Subcutaneous abdominal adipose tissue (tissue), 5 donors: ENCODE results near the gene SCARB1.

Source experiments
- H3K27ac ChIP-seq: one replicate; pipeline ENCODE4 v1.7.0; 2013; ENCODE audit warnings: low read depth, mild to moderate bottlenecking, inconsistent platforms, low read length, moderate library complexity
- H3K27me3 ChIP-seq, 5 donors: one replicate each; pipeline ENCODE4 v1.7.0; 2013; ENCODE audit warnings: low read length in 5 of 5, inconsistent platforms in 1 of 5; ENCODE audit not compliant: control insufficient read depth in 5 of 5, insufficient read depth in 4 of 5
- H3K36me3 ChIP-seq, 5 donors: one replicate each; pipeline ENCODE4 v1.7.0; 2013; ENCODE audit warnings: low read length in 5 of 5; ENCODE audit not compliant: control insufficient read depth in 5 of 5, insufficient read depth in 5 of 5
- H3K4me1 ChIP-seq, 5 donors: one replicate each; pipeline ENCODE4 v1.7.0; 2013; ENCODE audit warnings: low read length in 5 of 5, mild to moderate bottlenecking in 3 of 5, moderate library complexity in 1 of 5; ENCODE audit not compliant: control insufficient read depth in 5 of 5, insufficient read depth in 5 of 5
- H3K4me3 ChIP-seq, 5 donors: one replicate each; pipeline ENCODE4 v1.7.0; 2013; ENCODE audit warnings: low read length in 5 of 5, low read depth in 1 of 5
- H3K9ac ChIP-seq, 5 donors: one replicate each; pipeline ENCODE4 v1.7.0; 2013; ENCODE audit warnings: low read length in 5 of 5, mild to moderate bottlenecking in 4 of 5, moderate library complexity in 3 of 5
- H3K9me3 ChIP-seq, 5 donors: one replicate each; pipeline ENCODE4 v1.7.0; 2013; ENCODE audit warnings: low read length in 5 of 5; ENCODE audit not compliant: control insufficient read depth in 5 of 5
- donor health status: healthy.
- donor health status: healthy.
- donor health status: healthy.
- donor health status: healthy.
- donor health status: healthy.

SCARB1 gene

DNA sequence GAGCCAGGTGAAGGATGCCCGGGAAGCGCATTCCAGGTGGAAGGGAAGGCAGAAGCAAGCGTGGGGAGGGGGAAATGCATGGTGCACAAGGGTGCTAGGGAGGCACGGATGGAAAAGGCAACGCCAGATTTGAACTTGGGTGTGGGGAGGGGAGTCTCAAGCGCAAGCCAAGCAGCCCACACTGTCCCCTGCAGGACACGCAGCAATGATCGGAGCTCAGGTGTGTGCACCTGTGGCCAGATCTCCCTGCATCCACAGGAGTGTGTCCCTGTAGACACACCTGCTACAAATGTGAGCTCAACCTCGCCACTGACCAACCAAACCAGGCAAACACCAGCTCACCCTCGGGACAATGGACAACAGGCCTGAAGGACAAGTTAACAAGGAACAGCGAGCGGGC, 63.2 kb downstream of the SCARB1 start:
- H3K4me3 ChIP-seq, result no peak overlapping the region
- H3K27me3 ChIP-seq, result no peaks in the 10 kb centered on the region
- H3K9ac ChIP-seq, result no peak overlapping the region
- no peaks in the 10 kb centered on the region for H3K9me3 ChIP-seq
- no peak overlapping the region for H3K27ac ChIP-seq
- H3K36me3 ChIP-seq, result peaks cover 4 to 53% (median 47%) of the 10 kb centered on the region in 5 donors
- peaks cover 4 to 28% (median 22%) of the 10 kb centered on the region in 5 donors for H3K4me1 ChIP-seq

DNA sequence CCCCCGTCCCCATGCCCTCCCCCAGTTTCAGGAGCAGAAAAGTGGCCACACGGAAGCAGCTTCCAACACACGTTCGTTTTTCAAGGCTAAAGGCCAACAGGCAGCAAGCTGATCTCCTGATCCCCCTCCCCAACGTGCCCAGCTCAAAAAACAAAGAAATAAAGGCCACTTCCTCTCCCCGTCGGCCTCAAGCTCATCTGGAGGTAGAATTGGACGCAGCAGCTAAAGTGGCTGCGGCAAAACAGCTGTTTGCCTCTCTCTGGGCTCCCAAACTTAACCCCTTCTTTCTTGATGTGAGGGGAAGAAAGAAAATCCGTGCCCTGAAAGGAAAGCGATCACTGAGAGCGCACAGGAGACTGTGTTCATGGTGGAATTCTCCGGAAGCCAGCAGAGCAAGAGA, 66.3 kb downstream of the SCARB1 start:
- no peaks in the 10 kb centered on the region for H3K9me3 ChIP-seq
- H3K4me3 ChIP-seq, result no peak overlapping the region
- H3K9ac ChIP-seq, result peak overlapping the region in 1 of 5 donors; percentile 35
- H3K36me3 ChIP-seq, result peaks cover 6 to 54% (median 35%) of the 10 kb centered on the region in 5 donors
- peaks cover 2 to 23% (median 8%) of the 10 kb centered on the region in 5 donors for H3K4me1 ChIP-seq
- no peak overlapping the region for H3K27ac ChIP-seq
- no peaks in the 10 kb centered on the region for H3K27me3 ChIP-seq

DNA sequence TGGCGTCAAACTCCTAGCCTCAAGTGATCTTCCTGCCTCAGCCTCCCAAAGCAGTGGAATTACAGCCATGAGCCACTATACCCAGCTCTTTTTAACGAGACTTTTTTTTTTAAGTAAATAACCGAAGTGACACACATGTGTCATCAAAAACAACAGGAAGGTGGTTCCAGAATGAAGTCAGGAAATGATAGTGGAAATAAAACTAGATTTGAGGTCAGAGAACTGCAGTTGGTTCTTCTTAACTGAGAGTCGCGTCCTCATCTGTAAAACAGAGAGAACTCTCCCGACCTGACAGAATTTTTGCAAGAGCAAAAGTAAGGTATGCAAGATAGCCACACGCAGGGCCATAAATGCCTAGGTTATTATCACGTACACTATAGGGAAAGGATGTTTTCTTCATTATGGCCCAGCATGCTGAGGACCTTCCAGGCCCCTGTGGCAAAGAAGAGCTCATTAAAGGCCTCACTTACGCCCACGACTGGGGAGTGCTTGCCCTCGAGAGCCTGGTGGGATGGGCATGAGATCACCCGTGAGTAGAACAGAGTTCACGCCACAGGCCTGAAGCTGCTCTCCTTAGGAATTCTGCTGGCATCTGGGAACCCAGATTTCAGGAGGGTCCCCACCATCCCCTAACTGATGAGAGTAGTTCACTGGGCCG, 67.2 kb downstream of the SCARB1 start:
- H3K4me3 ChIP-seq, result no peak overlapping the region
- H3K36me3 ChIP-seq, result peaks cover 6 to 58% (median 37%) of the 10 kb centered on the region in 5 donors

DNA sequence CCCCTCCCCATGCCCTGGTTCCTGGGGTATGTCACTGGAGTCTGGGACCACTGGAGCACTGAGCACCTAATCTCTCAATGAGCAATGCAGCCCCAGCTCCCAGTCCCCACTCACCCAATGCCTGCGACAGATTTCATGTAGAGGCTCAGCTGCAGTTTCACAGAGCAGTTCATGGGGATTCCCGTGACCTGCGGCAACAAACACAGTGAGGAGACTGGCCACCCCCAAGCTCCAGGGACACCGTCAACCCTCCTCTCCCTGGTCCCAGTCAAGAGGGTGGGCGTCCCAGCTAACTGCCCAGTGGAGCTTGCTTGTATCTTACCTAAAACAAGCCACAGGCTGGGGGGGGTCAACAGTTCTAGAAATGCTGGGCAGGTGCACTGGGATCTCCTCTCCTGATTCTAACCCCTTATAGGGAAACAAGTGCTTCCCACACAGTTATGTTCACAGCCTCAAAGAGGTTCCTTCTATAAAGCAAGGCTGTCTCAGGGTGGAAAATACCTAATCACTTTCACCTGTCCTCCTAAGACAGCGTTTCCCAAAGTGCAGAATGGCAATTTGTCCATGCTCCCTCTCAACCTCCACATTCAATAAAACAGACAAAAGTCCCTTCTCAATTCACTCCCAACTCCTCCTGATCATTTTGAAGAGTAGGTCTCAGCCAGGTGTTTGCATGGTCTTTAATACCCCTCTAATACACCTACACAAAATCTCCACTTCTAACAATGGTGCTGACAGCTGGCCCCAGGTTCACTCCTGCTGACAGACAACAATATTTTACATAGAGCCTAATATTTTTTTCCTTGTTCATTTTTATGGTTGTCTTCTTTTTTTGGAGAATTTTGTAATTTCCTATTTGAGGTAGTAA, 68.3 kb downstream of the SCARB1 start:
- Histone ChIP-seq H3K4me1 (peaks cover 0 to 23% (median 12%) of the 10 kb centered on the region in 5 donors), H3K36me3 (peaks cover 6 to 62% (median 39%) of the 10 kb centered on the region in 5 donors), H3K9ac (no peak overlapping the region), H3K4me3 (no peak overlapping the region), H3K27me3 (no peaks in the 10 kb centered on the region), H3K9me3 (no peaks in the 10 kb centered on the region), H3K27ac (no peak overlapping the region)

More for the DNA sequence above, 67.2 kb downstream of the SCARB1 start:
- H3K4me1 ChIP-seq, result peaks cover 0 to 23% (median 8%) of the 10 kb centered on the region in 5 donors
- H3K9me3 ChIP-seq, result no peaks in the 10 kb centered on the region
- H3K27ac ChIP-seq, result no peak overlapping the region
- H3K27me3 ChIP-seq, result no peaks in the 10 kb centered on the region
- H3K9ac ChIP-seq, result no peak overlapping the region

DNA sequence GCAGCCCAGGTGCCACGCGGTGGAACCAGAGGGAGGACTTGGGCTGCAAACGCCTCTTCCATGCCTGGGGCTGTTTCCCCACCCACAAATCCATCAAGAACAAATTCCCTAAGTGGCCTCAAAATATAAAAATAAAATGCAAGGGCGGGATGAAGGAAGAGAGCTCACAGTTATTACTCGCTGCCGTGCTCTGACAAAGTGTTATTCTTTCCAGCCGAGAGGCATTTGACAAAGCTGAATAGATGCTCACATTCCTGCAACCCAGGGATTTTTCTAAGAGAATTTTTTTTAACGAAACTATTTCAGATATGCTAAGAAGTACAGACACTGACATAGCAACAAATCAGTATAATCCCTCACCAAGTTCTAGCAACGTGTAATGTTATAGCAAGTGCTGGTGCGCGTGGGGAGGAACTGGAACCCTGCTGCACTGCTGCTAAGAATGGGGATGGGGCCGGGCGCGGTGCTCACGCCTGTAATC, 70.7 kb downstream of the SCARB1 start:
- H3K36me3 ChIP-seq, result peaks cover 2 to 60% (median 35%) of the 10 kb centered on the region in 5 donors

DNA sequence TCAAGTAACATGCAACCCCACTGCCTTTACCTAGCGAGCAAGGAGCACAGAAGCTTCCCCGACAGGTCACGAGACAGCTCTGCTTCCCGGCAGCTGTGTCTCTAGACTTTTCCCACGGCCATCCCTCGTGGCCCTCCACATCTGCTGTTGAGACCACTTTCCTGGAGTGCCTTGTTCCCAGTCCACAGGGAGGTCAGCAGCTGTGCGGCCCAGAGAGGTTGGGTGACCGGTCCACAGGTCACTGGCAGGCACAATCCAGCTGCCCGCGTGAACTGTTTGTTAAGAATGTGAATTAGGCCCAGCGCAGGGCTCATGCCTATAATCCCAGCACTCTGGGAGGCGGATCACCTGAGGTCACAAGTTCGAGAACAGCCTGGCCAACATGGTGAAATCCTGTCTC, 71.5 kb downstream of the SCARB1 start:
- Histone ChIP-seq H3K36me3 (peaks cover 2 to 56% (median 33%) of the 10 kb centered on the region in 5 donors), H3K9ac (no peak overlapping the region), H3K4me3 (no peak overlapping the region), H3K27ac (no peak overlapping the region), H3K9me3 (no peaks in the 10 kb centered on the region), H3K4me1 (peaks cover 0 to 11% (median 5%) of the 10 kb centered on the region in 5 donors), H3K27me3 (no peaks in the 10 kb centered on the region)

More for the DNA sequence above, 70.7 kb downstream of the SCARB1 start:
- Histone ChIP-seq H3K9ac (no peak overlapping the region), H3K27ac (no peak overlapping the region), H3K27me3 (no peaks in the 10 kb centered on the region), H3K9me3 (no peaks in the 10 kb centered on the region), H3K4me3 (no peak overlapping the region), H3K4me1 (peaks cover 0 to 19% (median 12%) of the 10 kb centered on the region in 5 donors)

DNA sequence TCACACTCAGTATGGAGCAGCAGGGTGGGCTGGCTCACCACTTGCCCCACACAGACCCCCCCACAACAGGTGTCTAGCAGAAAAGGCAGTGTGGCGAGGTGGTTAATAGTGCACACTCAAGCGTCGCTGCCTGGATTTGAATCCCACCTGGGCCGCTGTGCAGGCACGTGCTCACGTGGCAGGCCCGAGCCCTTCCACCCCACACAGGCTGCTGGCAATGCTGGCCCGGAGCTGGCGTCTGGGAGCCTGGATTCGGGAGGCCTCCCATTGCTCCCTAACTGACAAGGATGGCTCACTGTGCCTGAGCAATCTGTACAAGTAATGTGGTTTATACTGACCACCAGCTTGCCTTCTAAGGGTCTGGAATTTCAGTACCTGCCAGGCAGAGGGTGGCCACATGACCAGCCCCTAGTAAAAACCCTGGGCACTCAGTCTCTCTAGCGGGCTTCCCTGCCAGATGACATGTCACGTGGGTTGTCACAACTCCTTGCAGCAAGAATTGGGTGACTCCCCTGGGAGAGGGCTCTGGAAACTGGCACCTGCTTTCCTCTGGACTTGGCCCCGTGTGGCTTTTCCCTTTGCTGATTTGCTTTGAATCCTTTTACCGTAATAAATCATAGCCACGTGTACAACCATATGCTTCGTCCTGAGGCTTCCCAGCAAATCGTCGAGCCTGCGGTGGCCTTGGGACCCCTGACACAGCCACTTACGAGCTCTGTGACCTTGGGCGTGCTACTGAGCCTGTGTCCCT, 72.8 kb downstream of the SCARB1 start:
- peaks cover 0 to 4% (median 0%) of the 10 kb centered on the region in 5 donors for H3K4me1 ChIP-seq
- H3K27ac ChIP-seq, result no peak overlapping the region
- H3K36me3 ChIP-seq, result peaks cover 2 to 68% (median 41%) of the 10 kb centered on the region in 5 donors
- H3K9ac ChIP-seq, result no peak overlapping the region
- H3K9me3 ChIP-seq, result no peaks in the 10 kb centered on the region
- no peak overlapping the region for H3K4me3 ChIP-seq
- no peaks in the 10 kb centered on the region for H3K27me3 ChIP-seq

DNA sequence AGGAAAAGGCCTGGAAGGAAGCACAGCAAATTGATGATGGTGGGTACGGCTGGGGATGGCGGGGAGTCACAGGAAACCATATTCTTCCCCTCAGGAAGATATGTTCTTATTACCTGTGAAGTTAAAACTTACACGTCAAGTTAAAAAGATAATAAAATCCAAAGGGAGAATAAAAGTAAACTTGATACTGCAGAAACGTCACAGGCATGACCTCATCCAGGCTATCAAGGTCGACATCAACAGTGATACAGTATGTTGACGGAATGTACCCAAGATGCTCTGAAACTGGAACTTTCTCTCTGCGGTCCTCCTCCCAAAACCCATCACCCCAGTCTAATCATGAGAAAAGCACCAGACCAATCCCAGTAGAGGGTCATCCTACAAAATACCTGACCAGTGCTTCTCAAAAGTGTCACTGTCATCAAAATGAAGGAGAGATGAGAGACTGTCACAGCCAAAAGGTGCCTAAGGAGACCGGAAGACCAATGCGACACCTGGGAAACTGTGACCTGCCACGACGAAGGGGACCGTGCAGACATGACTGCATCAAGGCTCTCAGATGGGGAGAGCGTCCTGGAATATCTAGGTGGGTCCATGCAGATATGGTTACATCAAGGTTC, 74.6 kb downstream of the SCARB1 start:
- peaks cover 2 to 77% (median 56%) of the 10 kb centered on the region in 5 donors for H3K36me3 ChIP-seq
- no peak overlapping the region for H3K4me3 ChIP-seq
- H3K9ac ChIP-seq, result no peak overlapping the region
- peaks cover 0 to 4% (median 0%) of the 10 kb centered on the region in 5 donors for H3K4me1 ChIP-seq
- H3K9me3 ChIP-seq, result no peaks in the 10 kb centered on the region
- no peak overlapping the region for H3K27ac ChIP-seq
- no peaks in the 10 kb centered on the region for H3K27me3 ChIP-seq
